ENCODE data around the gene RXRB. TPM values are rescaled to one million over a fixed set of nuclear protein-coding genes. Genes with fewer than 3 reads are reported as not detected.
A peak's percentile ranks its signal among the peaks of the same experiment; 100 is the strongest.
"Not testable (repeated sequence)": the region's sequence is repeated elsewhere in the genome, so short reads cannot be mapped to it uniquely, and the experiment has no call there.

RXRB gene
- total RNA-seq, 1 donor from 2014 or later = 17.9 TPM

GRCh38 chr6:33160728-33161344, 39.6 kb downstream of the RXRB start:
- no peak for DNase-seq

DNA sequence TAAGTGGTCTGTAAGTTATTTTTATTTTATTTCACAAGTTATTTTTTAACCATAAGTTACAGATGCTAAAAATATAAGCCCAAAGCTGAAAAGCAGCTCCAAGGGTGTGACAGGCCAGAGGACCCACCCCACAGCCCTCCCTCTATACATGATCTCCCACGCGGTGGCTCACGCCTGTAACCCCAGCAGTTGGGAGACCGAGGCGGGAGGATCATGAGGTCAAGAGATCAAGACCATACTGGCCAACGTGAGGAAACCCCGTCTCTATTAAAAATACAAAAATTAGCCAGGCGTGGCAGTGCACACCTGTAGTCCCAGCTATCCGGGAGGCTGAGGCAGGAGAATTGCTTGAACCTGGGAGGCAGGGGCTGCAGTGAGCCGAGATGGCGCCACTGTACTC, 40.4 kb downstream of the RXRB start:
- DNase-seq = no peak

GRCh38 chr6:33156964-33157363, 43.5 kb downstream of the RXRB start:
- no peak for DNase-seq

GRCh38 chr6:33156561-33156960, 43.9 kb downstream of the RXRB start:
- DNase-seq = no peak

GRCh38 chr6:33154349-33154748, 46.1 kb downstream of the RXRB start:
- DNase-seq = no peak

DNA sequence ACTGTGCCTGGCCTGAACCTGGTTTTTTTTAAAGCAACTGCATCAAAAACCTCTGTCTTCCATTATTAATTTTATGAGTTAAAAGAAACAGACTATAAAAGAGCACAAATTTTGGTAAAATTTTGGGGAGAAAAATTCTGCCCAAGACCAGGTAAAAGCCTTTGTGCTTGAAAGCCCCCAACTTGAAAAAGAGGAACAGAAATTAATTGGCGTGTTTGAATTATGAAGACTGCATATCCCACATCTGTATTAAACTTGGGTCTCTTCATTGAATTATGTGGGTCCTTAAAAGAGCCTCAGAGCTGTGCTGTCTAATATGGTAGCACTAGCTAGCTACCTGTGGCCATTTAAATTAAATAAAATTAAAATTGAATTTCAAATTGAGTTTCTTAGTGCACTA, 49.4 kb downstream of the RXRB start:
- no peak for DNase-seq

- not testable (repeated sequence) for DNase-seq
These were observed 49.9 kb downstream of the RXRB start for GRCh38 chr6:33150560-33150959.

GRCh38 chr6:33147807-33148666, 52.4 kb downstream of the RXRB start:
- peak; percentile 36 for DNase-seq

GRCh38 chr6:33144373-33144772, 56.1 kb downstream of the RXRB start:
- DNase-seq = no peak

Small RNA genes within 50 kb of the gene (small RNA-seq; reads per million reads assigned to genes)
- gene MIR219A1 (ENCODE audit: low replicate concordance) = 1.6 reads per million, percentile 84 among the genes with 10 or more reads in this experiment
- gene RNY4P10 (ENCODE audit: low replicate concordance) = 0.14 reads per million

Other genes starting within 250 kb of the RXRB start
- 7.1 TPM for gene HLA-DMA, start 247.6 kb downstream of the RXRB start, total RNA-seq
- 86.3 TPM for gene BRD2, start 232.1 kb downstream of the RXRB start, total RNA-seq
- gene HLA-DOA, start 191.1 kb downstream of the RXRB start, total RNA-seq = 2.3 TPM
- 16.1 TPM for gene HLA-DPA1, start 127.0 kb downstream of the RXRB start, total RNA-seq
- 19.6 TPM for gene HLA-DPB1, start 124.7 kb downstream of the RXRB start, total RNA-seq
- gene COL11A2, start 8.2 kb downstream of the RXRB start, total RNA-seq = 1.4 TPM
- gene SLC39A7, start 202 bp upstream of the RXRB start, total RNA-seq = 61.7 TPM
- 13.4 TPM for gene HSD17B8, start 4.0 kb upstream of the RXRB start, total RNA-seq
- 18.8 TPM for gene RING1, start 7.8 kb upstream of the RXRB start, total RNA-seq
- 35.7 TPM for gene VPS52, start 71.2 kb upstream of the RXRB start, total RNA-seq
- gene RPS18, start 71.4 kb upstream of the RXRB start, total RNA-seq = 3,055 TPM
- 5.1 TPM for gene B3GALT4, start 76.5 kb upstream of the RXRB start, total RNA-seq
- 39.9 TPM for gene WDR46, start 88.6 kb upstream of the RXRB start, total RNA-seq
- gene PFDN6, start 88.9 kb upstream of the RXRB start, total RNA-seq = 25.3 TPM
- 29.2 TPM for gene RGL2, start 98.3 kb upstream of the RXRB start, total RNA-seq
- 32.6 TPM for gene TAPBP, start 113.4 kb upstream of the RXRB start, total RNA-seq
- gene ZBTB22, start 117.1 kb upstream of the RXRB start, total RNA-seq = 10.9 TPM
- 17.8 TPM for gene DAXX, start 122.3 kb upstream of the RXRB start, total RNA-seq
- 9.5 TPM for gene KIFC1, start 191.2 kb upstream of the RXRB start, total RNA-seq
- 13.7 TPM for gene PHF1, start 210.3 kb upstream of the RXRB start, total RNA-seq
- 54.4 TPM for gene CUTA, start 217.4 kb upstream of the RXRB start, total RNA-seq
- gene SYNGAP1, start 219.4 kb upstream of the RXRB start, total RNA-seq = 8.8 TPM